ENCODE measurements around the gene CCDC57.

CCDC57 gene

DNA sequence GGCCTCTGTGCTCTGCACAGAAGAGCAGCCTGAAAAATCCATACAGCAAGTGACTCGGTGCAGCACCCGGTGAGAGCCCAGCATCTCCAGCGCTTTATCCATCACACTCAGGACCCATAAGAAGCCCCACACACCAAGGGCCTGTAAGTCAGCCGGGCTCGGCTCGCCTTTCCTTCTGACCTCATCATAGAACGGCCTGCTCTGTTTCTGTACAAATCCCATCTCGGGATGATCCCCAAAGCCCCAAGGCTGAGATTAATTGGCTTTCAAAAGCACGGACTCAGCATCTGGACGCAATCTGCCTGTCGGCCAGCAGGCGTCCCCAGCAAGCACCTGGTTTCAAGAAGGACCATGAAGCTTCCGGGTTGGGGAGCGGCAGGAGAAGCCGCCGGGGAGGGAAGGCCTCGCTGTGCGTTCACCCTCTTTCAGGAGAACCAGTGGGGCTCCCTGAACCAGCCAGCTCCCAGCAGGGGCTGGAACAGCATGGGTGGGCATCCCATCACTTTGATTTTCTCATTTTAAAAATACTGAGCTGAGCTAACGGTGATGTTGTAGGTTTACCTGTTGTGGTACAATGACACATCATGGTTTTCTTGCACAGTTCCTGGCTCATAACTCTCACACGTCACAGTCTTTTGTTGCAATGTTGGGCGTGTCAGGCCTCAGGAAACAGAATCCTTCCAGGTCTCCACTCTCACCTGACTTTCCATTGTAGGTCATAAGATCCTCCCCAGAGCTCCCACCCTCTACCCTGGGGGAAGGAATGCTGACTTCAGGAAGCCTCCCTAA lies 6.7 kb downstream of the CCDC57 start:
- H2AFZ ChIP-seq (ENCODE audit: low read depth), result peak overlapping the region; percentile 79
- H3K27me3 ChIP-seq (ENCODE audit: insufficient read depth, low read depth), result no peaks in the 10 kb centered on the region
- peak; percentile 96 for TF ChIP-seq CTCF (conservative IDR thresholded peaks at IDR 0.05; ENCODE audit: low read depth, low read length)
- H3K27ac ChIP-seq, result peak overlapping the region; percentile 52
- H3K4me2 ChIP-seq, result peak overlapping the region; percentile 59; the same call in 1 of the 2 replicates
- H3K79me2 ChIP-seq (ENCODE audit: insufficient read depth, low read depth), result no peaks in the 10 kb centered on the region
- no peaks in the 10 kb centered on the region for H3K36me3 ChIP-seq (ENCODE audit: insufficient read depth)
- H3K4me1 ChIP-seq (ENCODE audit: low read depth, poor library complexity, severe bottlenecking), result peaks cover 15% of the 10 kb centered on the region
- no peak overlapping the region for H3K4me3 ChIP-seq (IDR thresholded peaks at IDR 0.05; ENCODE audit: insufficient read depth, low read depth, low read length)
- H3K9ac ChIP-seq, result peak overlapping the region; percentile 38; the same call in 1 of the 2 replicates
- H4K20me1 ChIP-seq (ENCODE audit: insufficient read depth), result no peaks in the 10 kb centered on the region

GRCh38 chr17:82204831-82205719 lies 7.6 kb downstream of the CCDC57 start:
- Histone ChIP-seq H3K4me2 (peak overlapping the region; percentile 59; the same call in 1 of the 2 replicates), H3K79me2 (ENCODE audit: insufficient read depth, low read depth) (no peaks in the 10 kb centered on the region), H3K4me3 (IDR thresholded peaks at IDR 0.05; ENCODE audit: insufficient read depth, low read depth, low read length) (no peak overlapping the region), H2AFZ (ENCODE audit: low read depth) (no peak overlapping the region), H3K36me3 (ENCODE audit: insufficient read depth) (no peaks in the 10 kb centered on the region), H3K27me3 (ENCODE audit: insufficient read depth, low read depth) (no peaks in the 10 kb centered on the region), H3K9ac (no peak overlapping the region), H4K20me1 (ENCODE audit: insufficient read depth) (no peaks in the 10 kb centered on the region), H3K27ac (no peak overlapping the region), H3K4me1 (ENCODE audit: low read depth, poor library complexity, severe bottlenecking) (peaks cover 15% of the 10 kb centered on the region)
- TF ChIP-seq CTCF (conservative IDR thresholded peaks at IDR 0.05; ENCODE audit: low read depth, low read length), result no peak

DNA sequence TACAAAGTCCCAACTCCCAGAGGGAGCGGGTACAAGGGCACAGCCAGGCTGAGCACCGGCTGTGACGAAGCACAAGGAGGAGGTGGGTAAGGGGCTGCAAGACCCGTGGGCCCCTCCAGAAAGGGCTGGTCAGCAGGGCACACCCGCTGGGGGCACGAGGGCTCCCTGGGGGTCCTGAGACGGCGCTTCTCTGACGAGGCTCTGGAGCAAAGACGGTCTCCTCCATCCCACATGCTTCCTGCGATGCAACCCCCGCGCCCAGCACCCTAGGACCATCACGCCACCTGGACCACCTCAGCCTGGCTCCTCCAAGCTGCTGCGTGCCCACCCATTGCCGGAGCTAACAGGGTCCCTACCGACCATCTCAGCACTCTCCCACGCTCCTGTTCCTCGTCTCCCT lies 8.7 kb downstream of the CCDC57 start:
- Histone ChIP-seq H4K20me1 (ENCODE audit: insufficient read depth) (no peaks in the 10 kb centered on the region), H2AFZ (ENCODE audit: low read depth) (no peak overlapping the region), H3K4me3 (IDR thresholded peaks at IDR 0.05; ENCODE audit: insufficient read depth, low read depth, low read length) (no peak overlapping the region), H3K9ac (no peak overlapping the region), H3K79me2 (ENCODE audit: insufficient read depth, low read depth) (no peaks in the 10 kb centered on the region), H3K27ac (no peak overlapping the region), H3K4me1 (ENCODE audit: low read depth, poor library complexity, severe bottlenecking) (peaks cover 15% of the 10 kb centered on the region), H3K4me2 (no peak overlapping the region), H3K27me3 (ENCODE audit: insufficient read depth, low read depth) (no peaks in the 10 kb centered on the region), H3K36me3 (ENCODE audit: insufficient read depth) (no peaks in the 10 kb centered on the region)
- TF ChIP-seq CTCF (conservative IDR thresholded peaks at IDR 0.05; ENCODE audit: low read depth, low read length), result no peak

DNA sequence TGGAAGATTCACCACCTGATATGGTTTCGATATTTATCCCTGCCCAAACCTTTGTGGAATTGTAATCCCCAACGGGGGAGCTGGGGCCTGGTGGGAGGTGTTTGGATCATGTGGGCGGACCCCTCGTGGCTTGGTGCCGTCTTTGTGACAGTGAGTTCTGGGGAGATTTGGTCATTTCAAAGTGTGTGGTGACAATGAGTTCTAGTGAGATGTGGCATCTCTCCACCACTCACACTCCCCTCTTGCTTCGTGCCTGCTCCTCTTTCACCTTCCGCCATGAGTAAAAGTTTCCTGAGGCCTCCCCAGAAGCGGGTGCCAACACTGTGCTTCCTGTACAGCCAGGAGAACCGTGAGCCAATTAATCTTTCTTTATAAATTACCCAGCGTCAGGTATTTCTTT lies 9.7 kb downstream of the CCDC57 start:
- no peaks in the 10 kb centered on the region for H3K27me3 ChIP-seq (ENCODE audit: insufficient read depth, low read depth)
- H3K27ac ChIP-seq, result no peak overlapping the region
- no peak overlapping the region for H2AFZ ChIP-seq (ENCODE audit: low read depth)
- TF ChIP-seq CTCF (conservative IDR thresholded peaks at IDR 0.05; ENCODE audit: low read depth, low read length), result no peak
- H4K20me1 ChIP-seq (ENCODE audit: insufficient read depth), result no peaks in the 10 kb centered on the region
- no peaks in the 10 kb centered on the region for H3K36me3 ChIP-seq (ENCODE audit: insufficient read depth)
- H3K4me2 ChIP-seq, result no peak overlapping the region
- peaks cover 20% of the 10 kb centered on the region for H3K4me1 ChIP-seq (ENCODE audit: low read depth, poor library complexity, severe bottlenecking)
- no peaks in the 10 kb centered on the region for H3K79me2 ChIP-seq (ENCODE audit: insufficient read depth, low read depth)
- no peak overlapping the region for H3K4me3 ChIP-seq (IDR thresholded peaks at IDR 0.05; ENCODE audit: insufficient read depth, low read depth, low read length)
- no peak overlapping the region for H3K9ac ChIP-seq
